OCI-LY3 (cell line): ENCODE data around the gene GPR158.

Experiments
- EZH2phosphoT487 ChIP-seq: fragments of 200-600 bp; shearing (Covaris generic); IDR thresholded peaks from 2 replicates; pipeline ENCODE4 v1.6.1; 2018; ENCODE audit warnings: antibody characterized with exemption, mixed run types, low read depth
- TF ChIP-seq, protein P1 (sequence below): fragments of 200-600, 300-600 bp; sonication (generic); IDR thresholded peaks from 2 replicates; pipeline ENCODE4 v1.5.1; 2014; ENCODE audit warnings: antibody characterized with exemption, low read length, low read depth

DNA sequence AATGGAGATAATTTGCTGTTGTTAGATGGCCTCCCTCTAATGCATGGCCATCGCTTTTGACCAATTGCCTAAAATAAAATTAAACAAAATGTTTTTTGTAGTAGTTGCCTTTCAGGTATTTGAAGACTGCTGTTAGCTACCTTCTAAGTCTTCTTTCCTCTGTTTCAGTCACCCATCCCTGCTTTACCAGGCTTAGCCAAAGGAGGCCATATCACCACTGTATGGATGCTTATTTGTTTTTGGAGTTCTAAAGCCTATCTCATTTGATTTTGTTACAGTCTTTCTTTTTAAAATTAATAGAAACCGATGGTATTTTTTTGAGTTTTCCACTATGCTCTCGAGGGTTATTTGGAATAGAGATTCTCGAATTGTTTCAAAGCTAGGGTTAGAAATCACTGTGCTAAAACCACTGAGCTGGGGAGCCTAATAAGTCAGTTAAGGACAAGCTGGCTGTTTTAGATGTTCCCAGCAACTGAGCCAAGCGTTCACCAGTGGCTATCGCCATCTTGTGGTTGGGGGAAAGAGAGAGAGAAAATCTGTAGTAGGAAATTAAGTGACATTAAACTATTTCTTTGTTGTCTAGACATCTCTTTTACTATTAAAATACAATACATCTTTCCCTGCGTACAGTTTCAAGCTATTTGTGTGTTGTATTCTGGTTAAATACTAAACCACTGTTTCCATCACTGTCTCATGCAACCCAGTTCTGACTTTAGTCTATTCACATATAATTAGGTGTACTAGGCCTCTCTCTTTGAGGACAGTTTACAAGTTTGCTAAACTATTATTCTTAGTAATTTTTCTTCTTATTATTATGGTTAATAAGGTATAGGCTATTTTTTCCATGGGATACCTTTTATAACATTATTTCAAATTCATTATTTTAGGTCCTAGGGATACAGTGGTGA lies 52.2 kb downstream of the GPR158 start:
- TF ChIP-seq, protein P1, sequence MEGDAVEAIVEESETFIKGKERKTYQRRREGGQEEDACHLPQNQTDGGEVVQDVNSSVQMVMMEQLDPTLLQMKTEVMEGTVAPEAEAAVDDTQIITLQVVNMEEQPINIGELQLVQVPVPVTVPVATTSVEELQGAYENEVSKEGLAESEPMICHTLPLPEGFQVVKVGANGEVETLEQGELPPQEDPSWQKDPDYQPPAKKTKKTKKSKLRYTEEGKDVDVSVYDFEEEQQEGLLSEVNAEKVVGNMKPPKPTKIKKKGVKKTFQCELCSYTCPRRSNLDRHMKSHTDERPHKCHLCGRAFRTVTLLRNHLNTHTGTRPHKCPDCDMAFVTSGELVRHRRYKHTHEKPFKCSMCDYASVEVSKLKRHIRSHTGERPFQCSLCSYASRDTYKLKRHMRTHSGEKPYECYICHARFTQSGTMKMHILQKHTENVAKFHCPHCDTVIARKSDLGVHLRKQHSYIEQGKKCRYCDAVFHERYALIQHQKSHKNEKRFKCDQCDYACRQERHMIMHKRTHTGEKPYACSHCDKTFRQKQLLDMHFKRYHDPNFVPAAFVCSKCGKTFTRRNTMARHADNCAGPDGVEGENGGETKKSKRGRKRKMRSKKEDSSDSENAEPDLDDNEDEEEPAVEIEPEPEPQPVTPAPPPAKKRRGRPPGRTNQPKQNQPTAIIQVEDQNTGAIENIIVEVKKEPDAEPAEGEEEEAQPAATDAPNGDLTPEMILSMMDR, result peak; percentile 51
- TF ChIP-seq EZH2phosphoT487, result no peak
